ENCODE data around the gene AGAP3. TPM values are rescaled to one million over a fixed set of nuclear protein-coding genes. Genes with fewer than 3 reads are reported as not detected.

Gene AGAP3
- total RNA-seq, 1 experiment from 2014 or later = 103 TPM

- 0 out of 4 replicates have a peak, but pooled peaks of 1 of the 2 experiments have one; percentile 7 for TF ChIP-seq REST (IDR thresholded peaks at IDR 0.05; ENCODE audit: insufficient read depth in 1 of 2, low read depth in 2 of 2, low read length in 1 of 2)
- TF ChIP-seq SIN3A (IDR thresholded peaks at IDR 0.05; ENCODE audit: borderline replicate concordance, insufficient read depth, low read depth, low read length) = no peak
- no peak for TF ChIP-seq TCF7L2 (IDR thresholded peaks at IDR 0.05; ENCODE audit: low read depth, low read length)
- TF ChIP-seq POLR2AphosphoS5 (IDR thresholded peaks at IDR 0.05; ENCODE audit: low read depth, low read length) = peak; percentile 15
- TF ChIP-seq CTCF (IDR thresholded peaks at IDR 0.05) = no peak
- POLR2A ChIA-PET = no interaction called here
- H3K36me3 ChIP-seq (ENCODE audit: control insufficient read depth, insufficient read depth, low read length) = no peaks in the 10 kb centered on the region; the same call in 1 of the 2 replicates
- in situ Hi-C loops (cut with HindIII; ENCODE audit: low pct_unique_long_range_greater_than_20kb, low sequenced_read_pairs) (no loop called here), intact Hi-C loops (cut with micrococcal nuclease; ENCODE audit: unreplicated experiment) (loop anchor here (5.0 kb wide), 1 partner anchor 34 kb away; no protein-coding TSS in a partner anchor)
- no peaks in the 10 kb centered on the region for H3K27me3 ChIP-seq (ENCODE audit: control insufficient read depth, insufficient read depth, low read length)
- no TSS peak for BruUV-seq (replicated peaks)
- H3K4me1 ChIP-seq (ENCODE audit: control insufficient read depth, insufficient read depth, low read length) = peaks cover 44% of the 10 kb centered on the region
- no peaks in the 10 kb centered on the region for H3K9me3 ChIP-seq (ENCODE audit: control insufficient read depth, insufficient read depth, low read depth, low read length)
- no peak for DNase-seq (ENCODE audit: low read depth, low spot score)
- no peak for ATAC-seq
- peak overlapping the region; percentile 74 to 93; a peak in 3 of 4 replicates for H3K4me3 ChIP-seq (ENCODE audit: low read depth in 2 of 2, low read length in 2 of 2)
- CTCF ChIA-PET = no interaction called here
- peak overlapping the region; percentile 91 for H3K27ac ChIP-seq (ENCODE audit: low read length)
Observed at GRCh38 chr7:151078233-151079040, 7.8 kb upstream of the AGAP3 start.

DNA sequence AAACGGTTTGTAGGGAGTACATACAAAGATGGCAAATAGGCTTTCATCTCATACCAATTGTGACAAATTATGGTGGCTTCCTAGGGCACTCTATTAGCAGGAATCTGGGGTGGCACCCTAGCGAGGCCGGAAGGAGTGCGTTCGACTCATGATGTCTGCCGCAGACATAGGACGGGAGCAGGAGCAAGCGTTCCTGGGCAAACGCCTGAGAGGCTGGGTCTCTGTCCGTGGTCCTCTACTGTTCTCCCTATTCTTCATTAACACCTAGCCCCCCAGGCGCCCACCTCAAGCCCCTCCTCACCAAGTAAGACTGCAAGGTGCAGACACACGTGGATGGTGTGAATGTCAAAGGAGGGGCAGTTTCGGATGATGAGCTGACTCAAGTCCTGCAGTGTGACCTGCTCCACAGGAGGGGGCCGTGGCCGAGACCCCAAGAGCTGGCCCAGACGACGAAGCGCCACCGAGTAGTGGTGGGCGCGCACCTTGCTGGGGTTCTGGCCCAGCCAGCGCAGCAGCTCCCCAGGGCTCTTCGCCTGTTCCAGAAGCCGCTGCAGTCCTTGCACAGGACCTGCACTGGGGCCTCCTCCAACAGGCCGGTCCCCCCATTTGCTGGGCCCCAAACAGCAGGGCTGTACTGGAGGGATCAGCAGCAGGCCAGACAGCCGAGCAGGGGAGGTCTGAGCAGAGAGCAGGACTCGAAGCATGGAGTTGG is 6.9 kb upstream of the AGAP3 start:
- no TSS peak for BruUV-seq (replicated peaks)
- Histone ChIP-seq H3K36me3 (ENCODE audit: control insufficient read depth, insufficient read depth, low read length) (no peaks in the 10 kb centered on the region; the same call in 1 of the 2 replicates), H3K27ac (ENCODE audit: low read length) (peak overlapping the region; percentile 91), H3K27me3 (ENCODE audit: control insufficient read depth, insufficient read depth, low read length) (no peaks in the 10 kb centered on the region), H3K4me3 (ENCODE audit: low read depth in 2 of 2, low read length in 2 of 2) (peak overlapping the region; percentile 74 to 93), H3K9me3 (ENCODE audit: control insufficient read depth, insufficient read depth, low read depth, low read length) (no peaks in the 10 kb centered on the region), H3K4me1 (ENCODE audit: control insufficient read depth, insufficient read depth, low read length) (peaks cover 50% of the 10 kb centered on the region)
- DNase-seq (ENCODE audit: low read depth, low spot score) = no peak
- ChIA-PET POLR2A (no interaction called here), CTCF (no interaction called here)
- in situ Hi-C loops (cut with HindIII; ENCODE audit: low pct_unique_long_range_greater_than_20kb, low sequenced_read_pairs) = no loop called here
- TF ChIP-seq CTCF (IDR thresholded peaks at IDR 0.05) = no peak
- no peak; the same call in 1 of the 2 replicates for TF ChIP-seq POLR2AphosphoS5 (IDR thresholded peaks at IDR 0.05; ENCODE audit: low read depth, low read length)
- TF ChIP-seq SIN3A (IDR thresholded peaks at IDR 0.05; ENCODE audit: borderline replicate concordance, insufficient read depth, low read depth, low read length) = no peak
- no peak for TF ChIP-seq REST (IDR thresholded peaks at IDR 0.05; ENCODE audit: insufficient read depth in 1 of 2, low read depth in 2 of 2, low read length in 1 of 2)
- TF ChIP-seq TCF7L2 (IDR thresholded peaks at IDR 0.05; ENCODE audit: low read depth, low read length) = no peak
- ATAC-seq = no peak
- intact Hi-C loops (cut with micrococcal nuclease; ENCODE audit: unreplicated experiment) = loop anchor here (5.0 kb wide), 1 partner anchor 33 kb away; no protein-coding TSS in a partner anchor

Data from Panc1 (cell line).